ENCODE data around the gene SLC38A11.

- TF ChIP-seq CTCF (optimal IDR thresholded peaks at IDR 0.05 in 1 of 3, IDR thresholded peaks at IDR 0.05 in 1 of 3, conservative IDR thresholded peaks at IDR 0.05 in 1 of 3; ENCODE audit: extremely low read depth in 1 of 3, insufficient read depth in 2 of 3, low read length in 3 of 3) (no peak), EZH2 (IDR thresholded peaks at IDR 0.05; ENCODE audit: low read length) (no peak)
Measured at GRCh38 chr2:164979113-164979512, 23.8 kb upstream of the SLC38A11 start.

All from keratinocyte (primary cell).